A673 (cell line): ENCODE data around the gene CMTM4.

Experiments
- CTCF ChIP-seq: fragments of 300-800, 200-600 bp; sonication (generic); conservative IDR thresholded peaks from 2 replicates; pipeline ENCODE4 v1.5.1; 2017; ENCODE audit warnings: low read depth, mild to moderate bottlenecking, antibody characterized with exemption, low read length, moderate library complexity, mixed read lengths
- EZH2 ChIP-seq: fragments of 200-600 bp; sonication (generic); IDR thresholded peaks from 2 replicates; pipeline ENCODE4 v1.6.1; 2017; ENCODE audit warnings: borderline replicate concordance, low read depth, mild to moderate bottlenecking, mixed read lengths, antibody characterized with exemption, low read length; ENCODE audit not compliant: poor library complexity, severe bottlenecking

GRCh38 chr16:66621973-66622372 is 74.6 kb downstream of the CMTM4 start:
- TF ChIP-seq CTCF (no peak), EZH2 (no peak)
